ENCODE data around the gene BTBD9. TPM values are rescaled to one million over a fixed set of nuclear protein-coding genes. Genes with fewer than 3 reads are reported as not detected.

The BTBD9 gene
- total RNA-seq, 4 donors from 2014 or later: 10.8 to 26.3 (median 15.3) TPM

GRCh38 chr6:38146021-38146733 lies 493.6 kb downstream of the BTBD9 start:
- DNase-seq (ENCODE audit: low spot score) (no peak), ATAC-seq (ENCODE audit: low FRiP score) (no peak)
- TF ChIP-seq, protein P1, sequence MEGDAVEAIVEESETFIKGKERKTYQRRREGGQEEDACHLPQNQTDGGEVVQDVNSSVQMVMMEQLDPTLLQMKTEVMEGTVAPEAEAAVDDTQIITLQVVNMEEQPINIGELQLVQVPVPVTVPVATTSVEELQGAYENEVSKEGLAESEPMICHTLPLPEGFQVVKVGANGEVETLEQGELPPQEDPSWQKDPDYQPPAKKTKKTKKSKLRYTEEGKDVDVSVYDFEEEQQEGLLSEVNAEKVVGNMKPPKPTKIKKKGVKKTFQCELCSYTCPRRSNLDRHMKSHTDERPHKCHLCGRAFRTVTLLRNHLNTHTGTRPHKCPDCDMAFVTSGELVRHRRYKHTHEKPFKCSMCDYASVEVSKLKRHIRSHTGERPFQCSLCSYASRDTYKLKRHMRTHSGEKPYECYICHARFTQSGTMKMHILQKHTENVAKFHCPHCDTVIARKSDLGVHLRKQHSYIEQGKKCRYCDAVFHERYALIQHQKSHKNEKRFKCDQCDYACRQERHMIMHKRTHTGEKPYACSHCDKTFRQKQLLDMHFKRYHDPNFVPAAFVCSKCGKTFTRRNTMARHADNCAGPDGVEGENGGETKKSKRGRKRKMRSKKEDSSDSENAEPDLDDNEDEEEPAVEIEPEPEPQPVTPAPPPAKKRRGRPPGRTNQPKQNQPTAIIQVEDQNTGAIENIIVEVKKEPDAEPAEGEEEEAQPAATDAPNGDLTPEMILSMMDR (IDR thresholded peaks at IDR 0.05): no peak

- ATAC-seq (ENCODE audit: low FRiP score) (no peak), DNase-seq (ENCODE audit: low spot score) (no peak)
- TF ChIP-seq, protein P1 (IDR thresholded peaks at IDR 0.05): no peak
Observed at GRCh38 chr6:38144365-38144945, 495.3 kb downstream of the BTBD9 start.

DNA sequence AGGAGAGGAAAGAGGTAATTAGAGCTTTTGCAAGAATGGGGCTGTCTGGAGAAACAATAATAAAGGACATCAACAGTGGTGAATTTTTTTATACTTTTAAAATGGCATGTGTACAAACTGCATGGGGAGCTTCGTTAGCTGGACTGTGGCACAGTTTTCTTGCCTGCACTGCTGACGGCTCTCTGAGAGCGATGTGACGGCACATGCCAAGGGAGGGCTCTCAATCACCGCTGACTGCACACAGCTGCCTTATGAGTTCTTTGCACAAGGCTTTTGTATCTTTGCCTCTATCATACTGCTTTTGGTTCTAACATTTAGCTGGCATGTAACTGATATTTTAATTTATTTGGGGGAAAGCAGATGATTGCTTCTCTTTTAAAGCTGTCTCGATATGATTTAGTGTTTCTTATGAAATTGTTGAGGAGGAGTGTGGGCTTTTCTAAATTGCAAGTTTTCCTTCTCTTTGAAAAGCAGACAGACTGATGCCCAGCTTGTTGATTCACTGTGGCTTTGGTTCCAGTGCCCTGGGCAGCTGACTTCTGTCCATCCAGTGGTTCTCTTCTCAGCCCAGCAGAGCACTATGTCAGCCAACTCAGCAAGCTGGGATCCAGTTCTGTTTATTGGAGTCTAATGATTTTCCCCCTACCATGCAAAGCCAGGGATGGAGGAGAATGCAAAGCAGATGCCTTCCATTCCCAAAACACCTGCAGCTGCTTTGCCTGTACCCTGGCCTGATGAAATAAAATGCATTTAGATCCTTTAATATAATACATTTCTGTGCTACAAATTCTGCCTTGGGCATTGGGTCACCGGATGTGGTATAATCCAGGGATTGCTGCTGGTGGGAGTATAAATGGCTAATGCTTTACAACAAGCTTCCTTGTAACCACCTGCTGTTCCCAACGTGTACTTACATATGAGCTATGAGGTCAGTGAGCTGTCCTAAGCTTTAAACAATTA lies 496.3 kb downstream of the BTBD9 start:
- DNase-seq (ENCODE audit: low spot score) (no peak), ATAC-seq (ENCODE audit: low FRiP score) (no peak)
- TF ChIP-seq, protein P1 (IDR thresholded peaks at IDR 0.05): no peak

DNA sequence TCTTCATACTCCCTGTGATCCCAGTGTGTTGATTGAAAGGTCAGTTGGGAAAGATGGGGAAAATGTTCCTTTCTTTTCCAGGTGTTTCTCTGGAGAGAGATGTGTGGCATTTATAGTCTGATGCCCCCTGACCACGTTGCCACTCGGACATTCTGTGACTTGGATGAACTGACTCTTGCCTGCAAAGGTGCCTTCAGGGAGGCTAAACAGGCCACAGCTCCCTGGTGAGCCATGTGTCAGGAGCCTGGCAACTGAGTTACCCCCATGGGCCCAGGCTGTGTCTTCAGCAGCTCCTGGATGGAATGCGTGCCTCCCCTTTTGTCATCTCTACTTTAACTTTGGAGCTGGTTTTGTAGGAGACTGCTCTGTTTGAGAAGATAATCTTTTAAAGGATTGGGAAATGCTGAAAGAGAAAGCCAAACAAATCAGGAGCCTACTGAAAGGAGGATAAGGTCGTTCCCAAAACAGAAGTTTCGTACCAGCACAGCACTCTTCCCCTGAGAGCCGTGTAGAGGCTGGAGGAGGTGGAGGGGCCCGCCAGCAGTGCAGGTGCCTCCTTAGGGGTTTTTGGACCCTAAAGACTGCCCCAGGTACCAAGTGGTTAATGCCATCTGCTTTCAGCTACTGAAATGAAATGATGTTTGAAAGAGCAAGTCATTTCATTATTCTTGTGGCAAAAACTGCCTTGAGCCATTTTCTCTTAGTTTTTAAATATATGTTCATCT lies 497.4 kb downstream of the BTBD9 start:
- DNase-seq (ENCODE audit: low spot score) (no peak), ATAC-seq (ENCODE audit: low FRiP score) (no peak)
- TF ChIP-seq, protein P1 (IDR thresholded peaks at IDR 0.05): no peak

GRCh38 chr6:38141716-38142115 lies 498.0 kb downstream of the BTBD9 start:
- no peak for ATAC-seq (ENCODE audit: low FRiP score)
- no peak for DNase-seq (ENCODE audit: low spot score)
- TF ChIP-seq, protein P1 (IDR thresholded peaks at IDR 0.05): no peak

GRCh38 chr6:38141085-38141484 lies 498.6 kb downstream of the BTBD9 start:
- DNase-seq (ENCODE audit: low spot score) (no peak), ATAC-seq (ENCODE audit: low FRiP score) (no peak)
- TF ChIP-seq, protein P1 (IDR thresholded peaks at IDR 0.05): no peak
